ENCODE results near the gene MOCS3. TPM values are rescaled to one million over a fixed set of nuclear protein-coding genes. Genes with fewer than 3 reads are reported as not detected.
"Not testable (repeated sequence)": the region's sequence is repeated elsewhere in the genome, so short reads cannot be mapped to it uniquely, and the experiment has no call there.

MOCS3 gene
- total RNA-seq, 2 donors from 2014 or later, result 3.2 to 3.8 TPM

DNA sequence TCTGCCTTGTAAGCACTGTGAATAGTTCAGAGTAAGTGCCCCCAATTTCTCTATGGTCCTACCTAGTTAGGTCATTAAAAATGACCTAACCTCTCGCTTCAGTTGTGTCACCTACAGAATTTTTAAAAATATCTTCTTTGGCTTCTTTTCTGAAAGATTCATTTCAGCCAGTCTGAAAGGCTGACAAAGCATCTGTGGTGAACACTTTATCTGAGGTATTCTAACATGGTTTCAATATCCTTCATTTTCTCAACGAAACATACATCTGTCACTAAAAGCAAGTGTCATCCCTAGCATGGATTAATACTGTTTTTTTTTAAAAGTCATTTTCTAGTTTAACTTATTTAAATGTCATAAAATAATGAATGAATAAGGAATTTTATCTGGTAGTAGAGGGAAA, 5.4 kb upstream of the MOCS3 start:
- peaks cover 28% of the 10 kb centered on the region for H3K4me1 Mint-ChIP-seq
- DNase-seq, result no peak
- no peak for ATAC-seq
- H3K36me3 Mint-ChIP-seq (ENCODE audit: low read depth), result peaks cover 3% of the 10 kb centered on the region
- no peak overlapping the region for H3K4me3 Mint-ChIP-seq
- no peaks in the 10 kb centered on the region for H3K27me3 Mint-ChIP-seq
- no peaks in the 10 kb centered on the region for H3K9me3 ChIP-seq (ENCODE audit: control insufficient read depth, low read length, poor library complexity, severe bottlenecking)
- no peak overlapping the region for H3K27ac Mint-ChIP-seq

DNA sequence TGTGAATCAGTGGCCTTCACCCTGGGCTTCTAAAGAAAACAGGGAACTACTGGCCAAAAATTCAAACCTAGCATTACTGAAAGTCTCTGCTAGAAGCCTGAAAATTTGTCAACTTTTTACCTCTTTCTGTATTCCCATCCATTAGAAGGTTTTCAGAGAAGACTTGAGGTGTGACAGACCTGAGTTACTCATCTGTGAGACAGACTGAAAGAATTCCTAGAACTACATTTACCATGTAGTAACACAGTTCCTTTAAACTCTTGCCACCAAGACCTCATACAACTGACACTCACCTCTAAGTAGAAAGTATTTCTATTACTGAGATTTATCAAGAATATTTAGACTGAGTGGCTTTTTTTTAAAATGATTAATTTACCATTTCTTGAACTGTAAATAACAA, 4.8 kb upstream of the MOCS3 start:
- ATAC-seq, result no peak
- H3K9me3 ChIP-seq (ENCODE audit: control insufficient read depth, low read length, poor library complexity, severe bottlenecking), result no peaks in the 10 kb centered on the region
- Mint-ChIP-seq H3K36me3 (ENCODE audit: low read depth) (peaks cover 3% of the 10 kb centered on the region), H3K27ac (no peak overlapping the region), H3K4me3 (no peak overlapping the region), H3K4me1 (peaks cover 30% of the 10 kb centered on the region), H3K27me3 (no peaks in the 10 kb centered on the region)
- no peak for DNase-seq

DNA sequence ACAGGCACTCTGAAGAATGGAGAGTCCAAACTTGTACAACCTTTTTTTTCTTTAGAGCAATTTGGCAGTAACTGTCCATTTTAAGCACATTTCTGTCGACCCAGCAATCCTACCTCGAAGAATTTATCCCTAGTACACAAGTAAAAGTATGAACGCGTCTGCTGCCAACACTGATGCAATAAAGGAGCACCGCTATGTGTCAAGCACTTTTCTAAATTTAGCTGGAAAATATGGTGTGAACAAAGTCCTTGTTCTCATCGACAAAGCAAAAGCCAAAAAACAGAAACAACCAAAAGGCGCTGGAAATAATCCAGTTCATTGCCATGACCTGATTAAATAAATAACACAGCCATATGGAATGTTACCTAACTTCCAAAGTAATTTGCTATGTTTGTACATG, 1.3 kb upstream of the MOCS3 start:
- no peak for ATAC-seq
- no peaks in the 10 kb centered on the region for H3K27me3 Mint-ChIP-seq
- H3K27ac Mint-ChIP-seq, result peak overlapping the region; percentile 97
- H3K4me3 Mint-ChIP-seq, result peak overlapping the region; percentile 96
- H3K4me1 Mint-ChIP-seq, result peaks cover 26% of the 10 kb centered on the region
- no peaks in the 10 kb centered on the region for H3K36me3 Mint-ChIP-seq (ENCODE audit: low read depth)
- H3K9me3 ChIP-seq (ENCODE audit: control insufficient read depth, low read length, poor library complexity, severe bottlenecking), result no peaks in the 10 kb centered on the region
- no peak for DNase-seq

DNA sequence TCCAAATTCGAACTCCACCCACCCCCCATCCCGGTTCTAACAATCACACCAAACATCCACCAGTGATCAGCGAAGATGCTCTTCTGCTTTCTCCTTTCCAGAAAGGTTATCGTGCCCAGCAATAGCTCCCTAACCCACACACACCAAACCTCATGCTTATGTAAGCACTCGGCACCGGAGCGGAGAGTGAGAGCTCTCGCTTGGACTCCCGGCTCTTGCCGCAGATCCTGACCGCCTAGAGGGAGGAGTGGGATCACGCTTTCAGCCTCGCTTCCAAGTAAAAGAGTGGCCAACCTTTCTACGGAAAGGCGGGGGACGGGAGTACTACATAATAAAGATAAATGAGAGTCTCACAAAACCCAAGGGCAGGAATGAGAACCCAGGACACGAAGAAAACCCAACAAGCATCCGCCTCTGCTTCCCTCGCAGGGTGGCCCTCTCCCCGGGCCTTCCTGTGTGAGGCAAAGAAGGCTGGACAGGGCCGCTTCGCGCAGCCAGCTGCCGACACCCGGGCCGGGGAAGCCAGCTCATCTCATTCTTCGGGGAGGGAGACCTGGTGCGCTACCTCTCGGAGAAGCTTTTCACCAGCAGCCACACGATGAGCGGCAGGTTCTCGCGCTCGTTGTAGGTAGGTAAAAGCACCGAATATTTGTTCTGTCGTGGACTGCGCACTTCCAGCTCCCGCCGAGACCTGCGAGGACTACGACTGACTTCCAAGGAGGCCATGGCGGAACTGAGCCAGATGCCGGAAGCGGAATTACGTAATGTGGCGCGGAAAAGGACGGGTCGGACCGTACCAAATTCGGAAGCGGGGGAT, 612 bp upstream of the MOCS3 start, which contains the start of gene DPM1:
Gene DPM1 (minus strand): TSS at position 735 of the 817 bp plus-strand sequence. CDS start 9 bp downstream, at position 726.
- H3K4me1 Mint-ChIP-seq, result peaks cover 24% of the 10 kb centered on the region

DNA sequence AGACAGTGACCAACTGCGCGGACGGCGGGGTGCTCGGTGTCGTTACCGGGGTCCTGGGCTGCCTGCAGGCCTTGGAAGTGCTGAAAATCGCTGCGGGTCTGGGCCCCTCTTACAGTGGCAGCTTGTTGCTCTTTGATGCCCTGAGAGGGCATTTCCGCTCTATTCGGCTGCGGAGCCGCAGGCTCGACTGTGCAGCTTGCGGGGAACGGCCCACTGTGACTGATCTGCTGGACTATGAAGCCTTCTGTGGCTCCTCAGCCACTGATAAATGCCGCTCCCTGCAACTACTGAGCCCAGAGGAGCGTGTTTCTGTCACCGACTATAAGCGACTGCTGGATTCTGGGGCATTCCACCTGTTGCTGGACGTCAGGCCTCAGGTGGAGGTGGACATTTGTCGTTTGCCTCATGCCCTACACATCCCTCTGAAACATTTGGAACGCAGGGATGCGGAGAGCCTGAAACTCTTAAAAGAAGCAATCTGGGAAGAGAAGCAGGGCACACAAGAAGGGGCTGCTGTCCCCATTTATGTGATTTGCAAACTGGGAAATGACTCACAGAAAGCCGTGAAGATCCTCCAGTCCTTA, 1.0 kb downstream of the MOCS3 start:
- H3K27ac Mint-ChIP-seq, result peak overlapping the region; percentile 97
- H3K4me1 Mint-ChIP-seq, result peaks cover 24% of the 10 kb centered on the region
- no peak for ATAC-seq
- no peaks in the 10 kb centered on the region for H3K27me3 Mint-ChIP-seq
- DNase-seq, result no peak
- H3K36me3 Mint-ChIP-seq (ENCODE audit: low read depth), result no peaks in the 10 kb centered on the region
- peak overlapping the region; percentile 96 for H3K4me3 Mint-ChIP-seq
- H3K9me3 ChIP-seq (ENCODE audit: control insufficient read depth, low read length, poor library complexity, severe bottlenecking), result no peaks in the 10 kb centered on the region

More for the DNA sequence above, 612 bp upstream of the MOCS3 start, which contains the start of gene DPM1:
- H3K36me3 Mint-ChIP-seq (ENCODE audit: low read depth), result no peaks in the 10 kb centered on the region
- ATAC-seq, result peak; percentile 84
- H3K9me3 ChIP-seq (ENCODE audit: control insufficient read depth, low read length, poor library complexity, severe bottlenecking), result no peaks in the 10 kb centered on the region
- H3K27ac Mint-ChIP-seq, result peak within 1 kb of the TSS; percentile 97
- peak within 1 kb of the TSS; percentile 96 for H3K4me3 Mint-ChIP-seq
- H3K27me3 Mint-ChIP-seq, result no peaks in the 10 kb centered on the region
- DNase-seq, result peak; percentile 73 to 82 (median 78)

DNA sequence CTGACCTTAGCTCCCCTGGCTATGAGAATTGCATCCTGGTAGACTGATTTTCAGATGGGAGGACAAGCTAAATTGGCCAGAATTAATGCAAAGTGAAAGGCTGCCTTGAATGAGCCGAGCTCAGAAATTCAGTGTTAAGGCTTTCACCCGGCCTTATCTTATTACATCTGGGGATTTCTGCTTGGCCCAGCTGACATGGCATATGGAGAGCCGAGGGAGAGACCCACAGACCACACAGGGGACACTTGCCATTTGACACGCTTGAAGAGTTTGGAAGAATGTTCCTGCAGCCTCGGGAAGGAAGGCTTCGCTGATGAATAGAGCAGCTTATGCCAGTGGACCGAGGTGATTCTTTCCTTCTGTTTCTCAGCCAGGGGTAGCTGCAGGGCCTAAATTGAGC, 9.0 kb downstream of the MOCS3 start:
- H3K4me1 Mint-ChIP-seq, result peaks cover 5% of the 10 kb centered on the region
- no peaks in the 10 kb centered on the region for H3K36me3 Mint-ChIP-seq (ENCODE audit: low read depth)
- no peak for ATAC-seq
- H3K4me3 Mint-ChIP-seq, result no peak overlapping the region
- no peak for DNase-seq
- H3K27me3 Mint-ChIP-seq, result peaks cover 6% of the 10 kb centered on the region
- no peaks in the 10 kb centered on the region for H3K9me3 ChIP-seq (ENCODE audit: control insufficient read depth, low read length, poor library complexity, severe bottlenecking)
- H3K27ac Mint-ChIP-seq, result no peak overlapping the region

DNA sequence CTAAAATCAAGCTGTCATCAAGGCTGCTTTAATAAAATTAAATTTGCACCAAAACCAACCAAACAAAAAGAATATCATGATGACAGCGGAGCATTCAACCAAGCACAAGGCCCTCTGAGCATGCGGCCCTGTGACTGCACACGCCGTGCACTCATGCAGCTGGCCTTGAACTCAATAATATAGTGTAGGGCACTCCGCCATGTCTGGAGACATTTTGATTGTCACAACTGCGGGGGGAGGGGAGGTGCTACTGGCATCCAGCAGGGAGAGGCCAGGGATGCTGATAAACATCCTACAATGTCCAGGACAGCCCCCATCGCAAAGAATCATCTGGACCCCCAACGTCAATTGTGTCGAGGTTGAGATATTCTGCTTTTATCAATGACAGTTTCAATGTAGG, 9.7 kb downstream of the MOCS3 start:
- H3K9me3 ChIP-seq (ENCODE audit: control insufficient read depth, low read length, poor library complexity, severe bottlenecking), result no peaks in the 10 kb centered on the region
- no peak overlapping the region for H3K4me3 Mint-ChIP-seq
- ATAC-seq (no peak), DNase-seq (no peak)
- no peak overlapping the region for H3K27ac Mint-ChIP-seq
- H3K36me3 Mint-ChIP-seq (ENCODE audit: low read depth), result no peaks in the 10 kb centered on the region
- peaks cover 5% of the 10 kb centered on the region for H3K4me1 Mint-ChIP-seq
- peaks cover 10% of the 10 kb centered on the region for H3K27me3 Mint-ChIP-seq

DNA sequence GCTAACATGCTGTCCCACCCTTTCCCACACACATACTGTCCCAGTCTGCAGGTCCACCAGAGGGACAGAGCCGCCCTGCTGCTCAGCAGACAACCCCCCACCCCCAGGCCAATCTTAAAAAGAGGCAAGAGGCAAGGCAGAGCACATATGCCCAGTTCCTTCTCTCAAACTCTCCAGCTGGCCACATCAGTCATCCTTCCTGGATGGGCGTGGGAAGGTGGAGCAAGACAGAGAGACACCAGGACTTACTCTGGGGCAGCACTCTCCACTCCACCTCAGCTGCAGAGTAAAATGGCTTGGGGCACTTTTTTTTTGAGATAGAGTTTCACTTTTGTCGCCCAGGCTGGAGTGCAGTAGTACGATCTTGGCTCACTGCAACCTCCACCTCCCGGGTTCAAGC, 10.8 kb downstream of the MOCS3 start:
- H3K36me3 Mint-ChIP-seq (ENCODE audit: low read depth), result no peaks in the 10 kb centered on the region
- H3K9me3 ChIP-seq (ENCODE audit: control insufficient read depth, low read length, poor library complexity, severe bottlenecking), result no peaks in the 10 kb centered on the region
- DNase-seq (no peak), ATAC-seq (no peak)
- H3K27me3 Mint-ChIP-seq, result peaks cover 10% of the 10 kb centered on the region
- peaks cover 5% of the 10 kb centered on the region for H3K4me1 Mint-ChIP-seq
- H3K4me3 Mint-ChIP-seq, result no peak overlapping the region
- H3K27ac Mint-ChIP-seq, result no peak overlapping the region

DNA sequence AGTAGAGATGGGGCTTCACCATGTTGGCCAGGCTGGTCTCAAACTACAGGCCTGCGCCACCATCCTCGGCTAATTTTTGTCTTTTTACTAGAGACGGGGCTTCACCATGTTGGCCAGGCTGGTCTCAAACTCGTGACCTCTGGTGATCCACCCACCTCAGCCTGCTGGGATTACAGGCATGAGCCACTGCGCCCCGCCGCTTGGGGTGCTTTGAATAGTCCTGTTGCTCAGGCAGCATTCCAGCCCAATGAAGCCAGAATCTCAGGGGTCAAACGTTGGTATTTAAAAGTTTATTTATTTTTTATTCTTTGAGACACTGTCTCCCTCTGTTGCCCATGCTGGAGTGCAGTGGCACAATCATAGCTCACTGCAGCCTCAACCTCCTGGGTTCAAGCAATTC, 11.3 kb downstream of the MOCS3 start:
- H3K36me3 Mint-ChIP-seq (ENCODE audit: low read depth), result no peaks in the 10 kb centered on the region
- H3K4me3 Mint-ChIP-seq, result no peak overlapping the region
- no peak for ATAC-seq
- H3K27ac Mint-ChIP-seq, result peak overlapping the region; percentile 14
- peaks cover 3% of the 10 kb centered on the region for H3K4me1 Mint-ChIP-seq
- H3K9me3 ChIP-seq (ENCODE audit: control insufficient read depth, low read length, poor library complexity, severe bottlenecking), result no peaks in the 10 kb centered on the region
- peaks cover 15% of the 10 kb centered on the region for H3K27me3 Mint-ChIP-seq
- no peak for DNase-seq

DNA sequence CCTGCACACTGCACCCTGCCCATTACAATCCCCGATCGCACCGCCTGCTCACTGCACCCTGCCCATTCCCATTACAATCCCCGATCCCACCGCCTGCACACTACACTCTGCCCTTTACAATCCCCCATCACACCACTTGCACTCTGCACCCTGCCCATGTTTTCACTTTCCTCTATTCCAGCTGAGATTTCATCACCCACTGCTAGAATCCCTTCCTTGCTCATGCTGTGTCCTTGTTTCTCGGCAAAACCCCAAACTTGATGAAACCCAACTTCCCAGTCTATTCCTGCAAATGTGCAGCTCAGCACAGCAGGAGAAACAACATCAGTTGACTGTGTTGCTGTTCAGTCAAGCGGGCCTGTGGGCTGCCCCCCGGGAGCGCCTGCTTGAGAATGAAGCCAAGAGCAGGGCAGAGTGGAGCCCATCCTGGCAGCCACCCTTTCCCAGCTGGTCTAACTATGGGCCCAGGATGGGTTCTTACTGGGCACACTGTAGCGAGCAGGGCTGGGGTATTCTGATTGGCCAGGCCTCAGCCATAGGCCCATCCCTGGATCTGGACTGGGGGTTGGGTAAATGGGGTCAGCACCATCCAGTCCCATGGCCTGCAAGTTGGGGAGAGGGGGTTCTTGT, 17.2 kb downstream of the MOCS3 start:
- Mint-ChIP-seq H3K27ac (no peak overlapping the region), H3K4me1 (no peaks in the 10 kb centered on the region), H3K27me3 (peaks cover 60% of the 10 kb centered on the region), H3K4me3 (no peak overlapping the region), H3K36me3 (ENCODE audit: low read depth) (peaks cover 10% of the 10 kb centered on the region)
- no peaks in the 10 kb centered on the region for H3K9me3 ChIP-seq (ENCODE audit: control insufficient read depth, low read length, poor library complexity, severe bottlenecking)
- ATAC-seq (no peak), DNase-seq (no peak)

DNA sequence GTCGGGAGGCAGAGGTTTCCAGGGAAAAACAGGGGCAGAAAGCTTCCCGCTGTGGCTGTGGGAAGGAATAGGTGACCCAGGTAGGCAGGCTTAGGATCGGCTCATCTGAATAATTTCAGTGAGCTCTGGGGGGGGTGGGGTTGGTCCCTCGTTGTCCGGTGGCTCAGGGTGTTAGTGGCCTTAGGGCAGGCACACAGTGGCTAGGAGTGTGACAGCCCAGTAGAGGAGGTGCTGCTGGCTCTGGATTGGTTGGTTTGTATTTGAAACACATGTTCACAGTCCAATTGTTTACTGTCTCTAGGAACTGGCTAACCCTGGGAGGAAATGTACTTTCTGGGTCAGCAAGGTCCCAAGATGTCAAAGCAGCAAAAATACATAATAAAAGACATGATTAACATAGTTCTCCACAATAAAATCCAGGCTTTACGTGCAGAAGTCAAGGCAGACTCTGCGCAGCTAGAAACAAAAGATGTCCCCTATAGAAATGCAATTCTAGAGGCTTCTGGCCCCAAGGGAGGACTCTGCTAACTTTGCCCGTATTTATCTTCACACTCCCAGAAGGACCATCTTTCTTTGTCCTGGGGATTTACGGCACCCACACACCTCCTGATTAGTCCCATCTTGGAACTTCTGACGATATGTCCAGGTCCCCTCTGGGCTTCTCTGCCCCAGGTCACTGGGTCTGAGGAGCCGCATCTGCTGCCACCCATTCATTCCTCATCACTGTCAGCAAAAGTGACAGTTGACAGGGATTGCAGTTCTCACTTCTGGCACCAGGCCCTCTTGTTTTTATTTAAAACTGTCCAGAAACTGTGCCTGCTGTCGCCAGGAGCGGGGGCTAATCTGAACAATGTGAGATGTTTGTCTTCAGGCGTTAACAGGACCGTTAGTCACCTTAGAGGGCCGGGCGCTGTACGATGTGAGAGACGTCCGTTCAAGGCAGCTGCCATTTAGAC, 18.7 kb downstream of the MOCS3 start:
- H3K4me1 Mint-ChIP-seq, result peaks cover 2% of the 10 kb centered on the region
- H3K4me3 Mint-ChIP-seq, result no peak overlapping the region
- peaks cover 71% of the 10 kb centered on the region for H3K27me3 Mint-ChIP-seq
- DNase-seq (no peak), ATAC-seq (no peak)
- no peak overlapping the region for H3K27ac Mint-ChIP-seq
- peaks cover 10% of the 10 kb centered on the region for H3K36me3 Mint-ChIP-seq (ENCODE audit: low read depth)
- H3K9me3 ChIP-seq (ENCODE audit: control insufficient read depth, low read length, poor library complexity, severe bottlenecking), result no peaks in the 10 kb centered on the region

DNA sequence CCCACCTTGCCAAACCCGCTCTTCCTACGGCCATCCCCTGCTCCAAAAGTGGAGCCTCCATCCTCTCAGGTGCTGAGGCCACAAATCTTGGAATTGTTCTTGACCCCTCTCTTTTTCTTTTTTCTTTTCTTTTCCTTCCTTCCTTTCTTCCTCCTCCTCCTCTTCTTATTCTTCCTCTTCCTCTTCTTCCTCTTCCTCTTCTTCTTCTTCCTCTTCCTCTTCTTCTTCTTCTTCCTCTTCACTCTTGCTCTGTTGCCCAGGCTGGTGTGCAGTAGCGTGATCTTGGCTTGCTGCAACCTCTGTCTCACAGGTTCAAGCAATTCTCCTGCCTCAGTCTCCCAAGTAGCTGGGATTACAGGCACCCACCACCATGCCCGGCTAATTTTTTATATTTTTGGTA, 19.9 kb downstream of the MOCS3 start:
- Mint-ChIP-seq H3K27me3 (peaks cover 78% of the 10 kb centered on the region), H3K36me3 (ENCODE audit: low read depth) (peaks cover 12% of the 10 kb centered on the region)
- DNase-seq; H3K4me1 Mint-ChIP-seq; H3K27ac Mint-ChIP-seq; ATAC-seq; H3K9me3 ChIP-seq (ENCODE audit: control insufficient read depth, low read length, poor library complexity, severe bottlenecking); H3K4me3 Mint-ChIP-seq: not testable (repeated sequence)

Measured in T-helper 17 cell (primary cell).